GM12891 (cell line): Measurements from ENCODE around the gene DNAJC18.

Experiments
- POLR2A ChIP-seq: IDR thresholded peaks from 2 replicates; pipeline ENCODE4 v1.6.1; 2011; ENCODE audit warnings: low read depth, low read length, control low read depth
- POLR2AphosphoS5 ChIP-seq: IDR thresholded peaks from 2 replicates; pipeline ENCODE4 v1.6.1; 2011; ENCODE audit warnings: low read depth, low read length, control low read depth
- POU2F2 ChIP-seq: IDR thresholded peaks from 2 replicates; pipeline ENCODE4 v1.6.1; 2011; ENCODE audit warnings: low read depth, mild to moderate bottlenecking, control low read depth, low read length, moderate library complexity
- TAF1 ChIP-seq: IDR thresholded peaks from 2 replicates; pipeline ENCODE4 v1.6.1; 2011; ENCODE audit warnings: low read depth, low read length, control low read depth

- TF ChIP-seq POLR2AphosphoS5 (no peak), POLR2A (no peak), TAF1 (no peak), POU2F2 (no peak)
Observed at GRCh38 chr5:139457241-139457640, 17.9 kb upstream of the DNAJC18 start.
